GM12872 (cell line): ENCODE data around the gene DARS1.

Experiments used
- TF ChIP-seq, protein P1 (sequence below): IDR thresholded peaks from 3 replicates; pipeline ENCODE4 v1.5.1; 2011; ENCODE audit warnings: low read depth, mild to moderate bottlenecking, low read length, moderate library complexity; ENCODE audit not compliant: insufficient read depth

DARS1 gene

DNA sequence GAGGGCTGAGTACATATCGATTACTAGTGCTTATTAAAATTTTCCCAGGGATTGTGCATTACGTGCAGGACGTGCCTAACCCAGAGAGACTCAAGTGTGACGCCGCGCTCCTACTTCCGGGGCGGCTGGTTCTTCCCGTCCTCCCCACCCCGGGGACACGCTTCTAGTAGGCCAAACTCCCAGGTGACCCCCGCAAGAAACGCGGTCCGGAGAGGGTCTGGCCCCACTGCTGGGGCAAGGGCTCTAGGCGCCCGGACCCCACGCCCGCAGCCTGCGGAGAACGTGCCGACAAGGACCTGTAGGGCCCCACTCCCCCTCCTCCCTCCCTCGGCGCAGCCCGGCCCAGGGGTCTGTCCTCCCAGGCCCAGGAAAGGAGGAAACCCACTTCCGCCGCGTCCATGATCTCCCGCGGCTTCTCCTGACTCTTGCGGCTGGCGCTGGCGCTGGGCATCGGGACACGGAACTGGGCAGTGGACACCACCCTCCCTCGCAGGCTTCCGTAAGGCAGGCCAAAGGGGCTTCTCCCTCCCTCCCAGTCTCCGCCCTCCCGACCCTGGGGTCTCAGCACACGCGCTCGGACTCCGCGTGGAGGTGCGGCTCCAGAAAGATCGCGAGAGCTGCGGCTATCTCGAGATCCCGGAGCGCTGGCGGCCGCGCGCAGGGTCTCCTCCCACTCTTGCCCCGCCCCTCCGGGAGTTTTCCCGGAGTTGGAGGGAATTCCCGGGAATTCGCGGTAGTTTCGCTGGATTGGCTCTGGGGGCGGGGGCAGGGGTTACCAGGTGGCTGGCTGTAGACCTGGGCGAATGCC lies at the start of gene DARS1:
Gene DARS1 (minus strand): TSS at position 609 of the 808 bp plus-strand sequence. CDS start 158 bp downstream, at position 451.
- TF ChIP-seq, protein P1, sequence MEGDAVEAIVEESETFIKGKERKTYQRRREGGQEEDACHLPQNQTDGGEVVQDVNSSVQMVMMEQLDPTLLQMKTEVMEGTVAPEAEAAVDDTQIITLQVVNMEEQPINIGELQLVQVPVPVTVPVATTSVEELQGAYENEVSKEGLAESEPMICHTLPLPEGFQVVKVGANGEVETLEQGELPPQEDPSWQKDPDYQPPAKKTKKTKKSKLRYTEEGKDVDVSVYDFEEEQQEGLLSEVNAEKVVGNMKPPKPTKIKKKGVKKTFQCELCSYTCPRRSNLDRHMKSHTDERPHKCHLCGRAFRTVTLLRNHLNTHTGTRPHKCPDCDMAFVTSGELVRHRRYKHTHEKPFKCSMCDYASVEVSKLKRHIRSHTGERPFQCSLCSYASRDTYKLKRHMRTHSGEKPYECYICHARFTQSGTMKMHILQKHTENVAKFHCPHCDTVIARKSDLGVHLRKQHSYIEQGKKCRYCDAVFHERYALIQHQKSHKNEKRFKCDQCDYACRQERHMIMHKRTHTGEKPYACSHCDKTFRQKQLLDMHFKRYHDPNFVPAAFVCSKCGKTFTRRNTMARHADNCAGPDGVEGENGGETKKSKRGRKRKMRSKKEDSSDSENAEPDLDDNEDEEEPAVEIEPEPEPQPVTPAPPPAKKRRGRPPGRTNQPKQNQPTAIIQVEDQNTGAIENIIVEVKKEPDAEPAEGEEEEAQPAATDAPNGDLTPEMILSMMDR = no peak

DNA sequence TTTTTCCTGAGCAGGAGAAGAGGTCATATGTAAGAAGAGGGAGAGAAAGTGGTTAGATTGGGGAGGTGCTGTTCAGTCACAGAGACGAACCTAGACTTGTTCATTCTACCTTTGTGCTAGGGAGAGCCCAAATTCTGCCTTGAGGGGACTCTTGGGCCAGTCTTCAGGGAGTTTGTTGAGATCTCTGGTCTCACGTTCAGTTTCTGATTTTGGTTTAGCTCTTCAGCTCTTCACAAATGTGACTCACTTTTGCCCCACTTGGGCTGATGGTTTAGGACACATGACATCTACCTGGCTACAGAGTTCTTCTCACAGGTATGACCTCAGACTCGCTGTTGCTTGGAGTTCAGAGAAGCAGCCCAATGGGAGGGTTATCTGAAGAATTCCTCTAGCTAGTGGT lies 49.2 kb upstream of the DARS1 start:
- TF ChIP-seq, protein P1 = no peak

- TF ChIP-seq, protein P1 = no peak
These were observed 47.5 kb upstream of the DARS1 start for GRCh38 chr2:136032817-136033535.

DNA sequence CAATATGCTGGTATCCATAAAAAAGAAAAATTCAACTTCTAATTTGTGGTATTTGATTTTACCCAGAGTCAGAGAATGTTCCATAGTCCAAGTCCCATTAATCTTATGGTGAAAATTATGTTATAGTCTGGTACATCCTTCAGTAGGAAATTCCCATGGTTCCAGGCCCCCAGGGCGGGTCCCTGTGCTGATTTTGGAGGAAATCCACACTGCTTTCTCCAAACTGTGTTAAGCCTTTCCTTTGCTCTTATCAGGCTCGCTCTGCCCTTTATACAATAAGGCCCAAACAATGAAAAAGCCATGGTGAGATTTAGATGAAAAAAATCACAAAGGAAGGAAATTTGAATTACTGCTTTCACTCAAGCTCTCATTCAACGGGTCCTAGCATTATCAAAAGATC lies 46.8 kb upstream of the DARS1 start:
- TF ChIP-seq, protein P1 = no peak

GRCh38 chr2:136031711-136032110 lies 46.3 kb upstream of the DARS1 start:
- TF ChIP-seq, protein P1 = no peak

DNA sequence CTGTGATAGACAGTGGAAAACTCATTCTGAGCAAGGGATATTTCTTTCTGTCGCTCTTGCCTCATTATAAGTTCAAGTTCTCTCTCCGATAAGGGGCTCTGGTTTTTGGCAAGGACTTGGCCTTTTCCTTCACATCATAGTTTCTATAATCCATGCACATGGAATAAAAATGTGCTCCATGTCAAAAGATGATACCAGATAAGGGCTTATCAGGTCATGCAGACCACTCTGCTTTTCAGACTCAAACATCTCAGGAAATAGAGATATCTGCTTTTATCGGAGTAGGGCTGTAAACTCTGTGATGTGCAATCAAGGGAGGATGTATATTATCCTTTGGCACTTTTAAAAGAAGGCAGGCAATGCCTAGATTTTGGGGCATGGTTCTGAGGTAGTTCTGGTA lies 45.0 kb upstream of the DARS1 start:
- TF ChIP-seq, protein P1 = no peak

GRCh38 chr2:136029149-136029548 lies 43.7 kb upstream of the DARS1 start:
- TF ChIP-seq, protein P1 = no peak
